ENCODE data around the gene ESR1. TPM values are rescaled to one million over a fixed set of nuclear protein-coding genes. Genes with fewer than 3 reads are reported as not detected.

The ESR1 gene
- 0.72 TPM for total RNA-seq

- DNase-seq, result peak; percentile 38
Measured at GRCh38 chr6:151807513-151808370, at the start of gene ESR1. Gene ESR1 (plus strand): TSS chr6:151807682. CDS start chr6:151807913, 231 bp downstream.

- no peak for DNase-seq
Measured at GRCh38 chr6:151760486-151760885, 47.0 kb upstream of the ESR1 start.

GRCh38 chr6:151761851-151762250 is 45.6 kb upstream of the ESR1 start:
- no peak for DNase-seq

DNA sequence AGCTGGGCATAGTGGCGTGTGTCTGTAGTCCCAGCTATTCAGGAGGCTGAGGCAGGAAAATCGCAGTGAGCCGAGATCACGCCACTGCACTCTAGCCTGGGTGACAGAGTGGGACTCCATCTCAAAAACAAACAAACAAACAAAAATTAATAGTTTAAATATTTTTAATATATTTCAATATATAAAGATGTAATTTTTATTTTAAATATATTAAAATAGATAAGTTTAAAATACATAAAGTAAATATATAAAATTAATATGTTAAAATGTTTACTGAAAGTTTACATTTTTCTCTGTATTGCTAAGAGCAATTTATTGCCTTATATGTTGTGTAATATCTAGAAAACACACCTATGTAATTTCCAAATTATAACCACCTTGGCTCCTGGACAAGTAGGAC is 44.7 kb upstream of the ESR1 start:
- DNase-seq, result no peak

GRCh38 chr6:151763303-151763702 is 44.2 kb upstream of the ESR1 start:
- no peak for DNase-seq

DNA sequence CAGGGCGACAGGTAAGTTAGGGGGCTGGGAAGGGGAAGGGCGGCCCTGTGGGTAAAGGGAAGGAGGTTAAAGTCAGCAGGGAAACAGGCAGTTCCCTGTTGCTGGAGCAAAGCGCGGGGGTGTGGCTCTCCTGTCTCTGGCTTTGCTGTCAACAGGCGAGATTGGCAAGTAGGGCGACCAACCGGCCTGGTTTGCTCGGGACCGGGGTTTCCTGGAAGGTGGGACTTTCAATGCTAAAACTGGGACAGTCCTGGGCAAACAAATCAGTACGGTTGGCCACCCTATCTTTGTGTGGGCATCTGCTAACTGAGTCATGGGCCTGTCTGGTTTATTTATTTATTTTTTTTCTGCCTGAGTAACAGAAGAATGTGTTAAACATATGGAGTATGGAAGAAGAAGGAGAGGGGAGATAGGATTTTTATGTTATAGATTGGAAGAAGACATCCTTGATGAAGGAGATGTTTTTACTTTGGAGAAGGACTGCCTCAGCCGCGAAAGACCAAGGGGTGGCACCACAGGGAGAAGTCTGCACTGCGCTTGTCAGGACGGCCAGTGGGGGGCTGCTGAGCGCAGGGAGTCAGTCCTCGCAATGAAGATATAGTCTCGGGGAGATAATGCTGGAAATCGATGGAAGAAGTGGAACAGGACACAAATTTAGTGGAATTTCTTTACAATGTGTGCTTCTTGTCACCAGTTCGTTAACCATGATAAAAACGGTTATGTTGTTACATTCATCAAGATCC is 43.4 kb upstream of the ESR1 start:
- DNase-seq, result peak; percentile 72

- DNase-seq, result peak; percentile 84
Measured at GRCh38 chr6:151765444-151765886, 42.0 kb upstream of the ESR1 start.

DNA sequence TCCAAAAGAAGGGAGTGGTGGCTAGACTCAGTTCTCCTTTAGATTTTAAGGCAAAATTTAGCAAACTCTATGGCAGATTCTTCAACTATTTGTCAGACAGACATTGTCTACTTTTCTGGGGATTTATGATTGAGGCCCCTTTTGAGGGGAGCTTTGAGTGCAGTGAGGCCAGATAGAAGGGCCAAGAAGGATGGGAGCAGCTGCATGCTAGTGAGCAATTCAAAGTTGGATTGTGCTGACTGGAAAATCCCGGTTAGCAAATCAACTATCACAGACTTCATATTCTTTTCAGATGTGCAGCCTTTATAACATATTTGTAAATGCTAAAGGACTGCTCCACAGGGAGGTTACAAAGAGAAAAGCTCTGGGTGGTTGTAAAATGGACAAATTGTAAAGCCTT is 35.0 kb upstream of the ESR1 start:
- peak; percentile 79 for DNase-seq

- DNase-seq, result peak; percentile 62
Measured at GRCh38 chr6:151773382-151773781, 34.1 kb upstream of the ESR1 start.

DNA sequence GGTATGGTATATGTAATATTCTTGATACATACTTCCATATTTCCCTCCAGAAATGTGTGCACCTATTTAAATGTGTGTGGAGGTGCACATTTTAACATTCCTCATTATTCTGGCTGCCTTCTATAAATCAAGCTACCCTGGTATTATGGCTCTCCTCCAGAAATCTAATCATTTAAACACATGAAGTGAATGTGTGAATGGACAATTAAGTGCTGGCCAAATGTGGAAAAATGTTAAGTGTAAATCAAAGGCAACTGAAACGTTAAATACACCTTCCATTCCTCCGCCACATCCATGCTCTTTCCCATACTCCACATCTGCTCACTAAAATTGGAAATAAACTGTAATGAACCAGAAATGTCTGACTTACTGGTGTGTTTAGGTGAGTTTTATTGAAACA is 24.9 kb upstream of the ESR1 start:
- no peak for DNase-seq

DNA sequence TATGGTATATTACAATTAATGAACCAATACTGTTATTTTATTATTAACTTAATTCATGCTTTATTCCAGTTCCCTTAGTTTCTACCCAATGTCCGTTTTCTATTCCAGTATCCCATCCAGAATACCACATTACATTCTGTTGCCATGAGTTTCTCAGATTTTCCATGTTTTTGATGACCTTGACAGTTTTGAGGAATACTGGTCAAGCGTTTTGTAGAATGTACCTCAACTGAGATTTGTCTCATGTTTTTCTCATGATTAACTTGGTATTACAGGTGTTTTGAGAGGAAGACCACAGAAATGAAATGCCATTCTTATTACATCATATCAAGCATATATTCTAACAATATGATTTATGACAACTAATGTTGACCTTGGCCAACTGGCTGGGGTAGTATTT is 23.8 kb upstream of the ESR1 start:
- no peak for DNase-seq

GRCh38 chr6:151784441-151785214 is 22.9 kb upstream of the ESR1 start:
- DNase-seq, result no peak

DNA sequence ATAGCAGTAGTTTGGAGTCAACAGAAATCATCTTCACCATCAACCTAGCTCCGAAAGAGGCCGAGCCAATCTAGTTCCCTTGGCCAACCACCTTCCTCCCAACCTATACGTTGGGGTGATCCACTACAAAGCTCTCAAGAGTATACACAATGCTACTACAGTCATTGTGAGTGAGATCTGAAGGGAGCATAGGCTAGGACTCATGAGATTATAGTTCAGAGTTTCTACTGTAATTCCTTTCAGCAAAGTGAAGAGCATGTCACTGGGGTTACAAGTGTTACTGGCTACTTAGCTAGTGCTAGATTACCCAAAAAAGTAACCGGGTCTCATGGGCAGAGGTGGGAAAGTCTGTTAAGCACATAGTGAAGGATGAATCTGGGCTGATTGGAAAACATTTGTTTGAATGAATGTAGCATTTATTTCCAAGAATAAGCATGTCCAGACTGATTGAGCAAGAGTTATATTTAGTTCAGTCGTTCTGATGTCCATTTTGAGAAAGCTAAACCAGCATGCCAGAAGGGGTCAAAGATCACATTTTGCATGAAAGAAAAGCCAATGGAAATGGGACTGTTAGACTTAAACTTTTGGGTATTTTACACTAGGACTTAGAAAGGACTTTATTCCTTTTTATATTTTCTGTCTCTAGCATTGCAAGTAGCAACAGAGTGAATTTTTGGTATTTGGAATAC is 10.5 kb upstream of the ESR1 start:
- no peak for DNase-seq

DNA sequence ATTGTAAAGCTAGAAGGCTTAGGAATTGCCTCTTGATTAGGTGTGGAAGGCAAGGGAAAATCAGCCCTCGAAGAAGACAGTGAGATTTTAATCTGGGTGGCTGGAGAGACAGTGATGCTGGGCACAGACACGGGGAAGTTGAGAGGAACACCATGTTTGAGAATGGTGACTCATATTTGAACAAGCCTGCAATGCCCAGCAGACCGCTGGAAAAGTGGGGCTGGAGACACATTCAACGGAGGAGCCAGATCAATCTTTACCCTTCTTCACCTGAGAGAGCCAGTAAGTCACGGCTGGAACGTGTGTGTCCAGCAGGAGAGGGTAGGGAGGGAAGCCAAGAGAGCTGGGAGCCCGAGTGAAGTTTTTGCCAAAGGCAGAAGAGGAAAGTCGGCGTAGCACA is 3.7 kb upstream of the ESR1 start:
- no peak for DNase-seq

DNA sequence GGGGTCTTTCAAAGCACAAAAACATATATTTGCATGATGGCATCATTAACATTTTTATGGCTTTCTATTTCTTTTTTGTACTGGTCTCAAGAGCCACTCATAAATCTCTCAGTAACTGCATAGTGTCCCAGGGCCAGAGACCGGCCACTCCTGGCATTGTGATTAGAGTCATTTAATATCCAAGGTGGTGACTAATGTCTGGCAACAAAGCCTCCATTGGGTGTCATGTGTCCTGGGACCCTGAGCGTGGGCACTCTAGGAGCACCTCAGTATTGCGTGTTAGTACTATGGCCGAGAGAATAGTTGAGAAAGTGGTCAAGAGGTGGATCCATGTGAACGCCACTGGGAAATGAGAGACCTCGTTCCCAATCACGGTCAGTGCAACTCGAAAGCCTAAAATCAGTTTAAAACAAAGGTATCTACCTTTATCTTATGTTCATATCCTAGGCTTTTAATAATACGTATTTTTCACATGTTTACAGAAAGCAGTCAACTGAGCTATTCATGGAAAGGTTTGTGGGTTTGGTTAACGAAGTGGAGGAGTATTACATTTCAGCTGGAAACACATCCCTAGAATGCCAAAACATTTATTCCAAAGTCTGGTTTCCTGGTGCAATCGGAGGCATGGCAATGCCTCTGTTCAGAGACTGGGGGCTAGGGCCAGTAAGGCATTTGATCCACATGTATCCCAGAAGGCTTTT is 2.7 kb upstream of the ESR1 start:
- no peak for DNase-seq

- peak; percentile 15 for DNase-seq
Measured at GRCh38 chr6:151805286-151805840, 2.1 kb upstream of the ESR1 start.

- DNase-seq, result peak; percentile 13
Measured at GRCh38 chr6:151806757-151807512, 547 bp upstream of the ESR1 start.

DNA sequence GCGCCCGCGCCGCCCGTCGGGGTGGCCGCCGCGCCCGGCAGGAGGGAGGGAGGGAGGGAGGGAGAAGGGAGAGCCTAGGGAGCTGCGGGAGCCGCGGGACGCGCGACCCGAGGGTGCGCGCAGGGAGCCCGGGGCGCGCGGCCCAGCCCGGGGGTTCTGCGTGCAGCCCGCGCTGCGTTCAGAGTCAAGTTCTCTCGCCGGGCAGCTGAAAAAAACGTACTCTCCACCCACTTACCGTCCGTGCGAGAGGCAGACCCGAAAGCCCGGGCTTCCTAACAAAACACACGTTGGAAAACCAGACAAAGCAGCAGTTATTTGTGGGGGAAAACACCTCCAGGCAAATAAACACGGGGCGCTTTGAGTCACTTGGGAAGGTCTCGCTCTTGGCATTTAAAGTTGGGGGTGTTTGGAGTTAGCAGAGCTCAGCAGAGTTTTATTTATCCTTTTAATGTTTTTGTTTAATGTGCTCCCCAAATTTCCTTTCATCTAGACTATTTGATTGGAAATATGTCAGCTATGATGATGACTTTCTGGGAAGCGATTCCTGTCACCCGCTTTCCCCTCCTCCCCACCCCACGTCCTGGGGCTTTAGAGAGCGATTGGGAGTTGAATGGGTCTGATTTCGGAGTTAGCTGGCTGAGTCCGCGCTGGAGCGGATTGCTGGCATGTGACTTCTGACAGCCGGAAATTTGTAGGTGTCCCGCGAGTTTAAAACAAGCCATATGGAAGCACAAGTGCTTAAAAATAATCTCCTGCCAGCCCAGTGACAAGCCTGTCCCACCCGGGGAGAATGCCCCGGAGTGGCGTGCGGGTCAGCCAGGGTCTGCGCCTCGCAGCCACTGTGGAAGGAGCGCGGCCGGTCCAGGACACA is 1.1 kb downstream of the ESR1 start:
- DNase-seq, result peak; percentile 26

GRCh38 chr6:151811081-151811480 is 3.6 kb downstream of the ESR1 start:
- no peak for DNase-seq
